Fibroblast of the aortic adventitia (primary cell): ENCODE data around the gene SPATA31C1. TPM values are rescaled to one million over a fixed set of nuclear protein-coding genes. Genes with fewer than 3 reads are reported as not detected.
"Not testable (repeated sequence)": the region's sequence is repeated elsewhere in the genome, so short reads cannot be mapped to it uniquely, and the experiment has no call there.

Source experiments
- DNase-seq: peaks from one replicate; pipeline ENCODE4 v3.0.0-alpha.2; 2010; ENCODE audit warnings: low read depth
- H3K4me3 ChIP-seq: 2 replicates; pipeline ENCODE4 v1.5.1; 2011; ENCODE audit warnings: low read depth, mild to moderate bottlenecking, control low read depth, low read length, moderate library complexity
- CTCF ChIP-seq: IDR thresholded peaks from 2 replicates; pipeline ENCODE4 v1.5.1; 2011; ENCODE audit warnings: mild to moderate bottlenecking, low read length, control low read depth, inconsistent platforms; ENCODE audit not compliant: insufficient read depth
- total RNA-seq: library from RNA; depleted of rRNA; stranded (reverse); fragments of >200 nt; gene quantifications from 2 replicates; pipeline ENCODE4 v1.2.3, GENCODE V29; 2012; ENCODE audit warnings: low replicate concordance

The SPATA31C1 gene
- not detected in 2 replicates for total RNA-seq

- DNase-seq, H3K4me3 ChIP-seq: not testable (repeated sequence)
These were observed at the start of gene SPATA31C1 for GRCh38 chr9:87917662-87918061. TSS of gene SPATA31C1 (plus strand) at chr9:87917962.

DNA sequence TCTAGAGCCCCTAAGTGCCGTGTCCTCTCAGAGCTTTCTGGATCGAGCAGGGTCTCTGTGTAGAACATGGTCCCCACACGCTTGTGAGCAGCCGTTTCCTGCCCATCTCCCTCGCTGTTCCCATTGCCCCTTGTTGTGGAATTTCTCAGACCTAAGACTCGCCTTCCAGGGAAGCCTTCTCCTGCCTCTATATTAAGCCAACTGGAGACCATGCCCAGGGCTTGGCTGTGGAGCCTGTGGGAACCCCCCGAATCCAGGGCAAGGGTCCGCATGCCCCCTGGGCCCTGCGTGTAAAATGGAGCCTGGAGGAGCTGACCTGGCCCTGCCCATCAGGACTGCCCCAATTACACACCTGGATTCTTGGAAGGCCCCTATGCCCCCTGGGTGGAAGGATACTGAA lies 49.6 kb upstream of the SPATA31C1 start:
- no peak for DNase-seq
- H3K4me3 ChIP-seq: no peak overlapping the region
- no peak for TF ChIP-seq CTCF

DNA sequence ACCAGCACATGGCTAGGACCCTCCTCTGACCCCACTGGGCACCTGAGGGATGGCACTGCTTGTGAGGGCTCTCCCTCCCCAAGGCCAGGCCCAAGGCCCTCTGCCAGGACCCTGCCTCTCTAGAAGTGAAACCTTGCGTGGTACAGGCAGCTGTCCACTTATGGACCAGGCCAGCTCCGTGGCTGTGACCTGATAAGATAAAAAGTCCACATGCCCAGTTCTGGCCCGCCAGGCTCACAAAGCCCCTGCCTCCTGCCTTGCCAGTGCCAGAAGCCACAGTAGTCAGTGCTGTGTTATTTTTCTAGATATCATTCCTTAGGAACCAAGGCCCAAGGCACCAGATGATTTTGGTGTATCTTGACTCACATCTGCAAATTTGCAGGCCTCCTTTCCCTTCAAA lies 49.1 kb upstream of the SPATA31C1 start:
- H3K4me3 ChIP-seq: no peak overlapping the region
- no peak for TF ChIP-seq CTCF
- DNase-seq: no peak

GRCh38 chr9:87869082-87869481 lies 48.7 kb upstream of the SPATA31C1 start:
- DNase-seq: no peak
- no peak overlapping the region for H3K4me3 ChIP-seq
- TF ChIP-seq CTCF: no peak

GRCh38 chr9:87871425-87872078 lies 46.2 kb upstream of the SPATA31C1 start:
- no peak overlapping the region for H3K4me3 ChIP-seq
- no peak for DNase-seq
- TF ChIP-seq CTCF: no peak

- TF ChIP-seq CTCF: no peak
- H3K4me3 ChIP-seq: no peak overlapping the region
- peak; percentile 19 for DNase-seq
These were observed 45.6 kb upstream of the SPATA31C1 start for GRCh38 chr9:87872079-87872624.

GRCh38 chr9:87873607-87874303 lies 44.0 kb upstream of the SPATA31C1 start:
- no peak overlapping the region for H3K4me3 ChIP-seq
- DNase-seq: no peak
- no peak for TF ChIP-seq CTCF
